Stimulated activated CD8-positive, alpha-beta memory T cell treated with anti-CD3 and anti-CD28 coated beads, Interleukin-7, amount 100 ng/mL, for 48 hours (primary cell): ENCODE measurements around the gene RAD9B.

ENCODE experiments used
- DNase-seq, 2 donors: peaks; one replicate each; pipeline ENCODE4 v3.0.0-alpha.2; 2020; ENCODE audit warnings: low read depth in 1 of 2; ENCODE audit errors: extremely low read depth in 1 of 2

Gene RAD9B

DNA sequence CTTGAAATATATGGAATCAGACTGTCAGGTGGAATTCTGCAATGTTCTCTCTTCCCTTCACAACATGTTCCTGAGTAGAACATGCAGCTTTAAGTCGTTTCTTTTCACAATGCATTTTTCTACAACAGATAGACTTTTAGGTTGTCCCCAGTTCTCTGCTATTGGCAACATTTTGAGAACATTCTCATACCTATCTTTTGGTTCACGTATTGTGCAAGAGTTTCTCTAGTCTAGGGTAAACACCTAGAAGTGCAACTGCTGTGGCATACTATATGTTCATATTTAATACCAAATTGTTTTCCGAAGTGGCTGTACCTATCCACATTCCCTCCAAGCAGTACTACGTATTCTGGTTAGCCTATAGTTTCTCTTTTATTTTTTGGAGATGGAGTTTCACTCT, 48.9 kb downstream of the RAD9B start:
- no peak for DNase-seq
